HUES64 (cell line): Measurements from ENCODE around the gene PDE4B.

ENCODE experiments used
- H3K27ac ChIP-seq: 2 replicates; pipeline ENCODE4 v1.7.0; 2013; ENCODE audit warnings: low read depth, low read length, inconsistent platforms
- H3K27me3 ChIP-seq: 2 replicates; pipeline ENCODE4 v1.6.1; 2013; ENCODE audit warnings: mild to moderate bottlenecking, low read length; ENCODE audit not compliant: insufficient read depth
- H3K36me3 ChIP-seq: 2 replicates; pipeline ENCODE4 v1.6.1; 2013; ENCODE audit warnings: mild to moderate bottlenecking, low read length; ENCODE audit not compliant: insufficient read depth
- H3K4me1 ChIP-seq: 2 replicates; pipeline ENCODE4 v1.6.1; 2013; ENCODE audit warnings: mild to moderate bottlenecking, low read length, moderate library complexity; ENCODE audit not compliant: insufficient read depth
- H3K4me3 ChIP-seq: 2 replicates; pipeline ENCODE4 v1.5.1; 2013; ENCODE audit warnings: mild to moderate bottlenecking, low read length, moderate library complexity
- H3K9ac ChIP-seq: 2 replicates; pipeline ENCODE4 v1.6.1; 2013; ENCODE audit warnings: mild to moderate bottlenecking, low read depth, low read length
- H3K9me3 ChIP-seq: 2 replicates; pipeline ENCODE4 v1.6.1; 2013; ENCODE audit warnings: low read depth, low read length; ENCODE audit not compliant: insufficient read depth
- WGBS: fragments of 150-250, 120-280 bp; methylation state at CpG from one replicate; pipeline ENCODE4 v1.1.7; 2013; ENCODE audit warnings: missing lambda C conversion rate; 5-methylcytosine and 5-hydroxymethylcytosine counted together

Gene PDE4B

GRCh38 chr1:66383611-66384010, 590.9 kb downstream of the PDE4B start:
- 93% methylated on average over 1 of the region's 1 CpG for WGBS
- H3K9me3 ChIP-seq: peaks cover 60% of the 10 kb centered on the region
- H3K9ac ChIP-seq: no peak overlapping the region
- no peak overlapping the region for H3K4me3 ChIP-seq
- H3K27ac ChIP-seq: no peak overlapping the region
- H3K4me1 ChIP-seq: peaks cover 8% of the 10 kb centered on the region; the same call in 1 of the 2 replicates
- H3K36me3 ChIP-seq: no peaks in the 10 kb centered on the region
- no peaks in the 10 kb centered on the region for H3K27me3 ChIP-seq

- H3K9ac ChIP-seq: no peak overlapping the region
- no peaks in the 10 kb centered on the region for H3K36me3 ChIP-seq
- H3K4me3 ChIP-seq: no peak overlapping the region
- WGBS: 96% methylated on average over 1 of the region's 1 CpG
- no peaks in the 10 kb centered on the region for H3K27me3 ChIP-seq
- H3K27ac ChIP-seq: no peak overlapping the region
- peaks cover 8% of the 10 kb centered on the region; the same call in 1 of the 2 replicates for H3K4me1 ChIP-seq
- H3K9me3 ChIP-seq: peaks cover 65% of the 10 kb centered on the region
Measured at GRCh38 chr1:66384258-66384921, 591.7 kb downstream of the PDE4B start.

- no peak overlapping the region for H3K4me3 ChIP-seq
- H3K36me3 ChIP-seq: no peaks in the 10 kb centered on the region
- peaks cover under 1% of the 10 kb centered on the region; the same call in 1 of the 2 replicates for H3K4me1 ChIP-seq
- no peak overlapping the region for H3K27ac ChIP-seq
- H3K27me3 ChIP-seq: no peaks in the 10 kb centered on the region
- no peak overlapping the region for H3K9ac ChIP-seq
- peaks cover 77% of the 10 kb centered on the region for H3K9me3 ChIP-seq
- 100% methylated on average over 1 of the region's 1 CpG for WGBS
Measured at GRCh38 chr1:66386712-66387111, 594.0 kb downstream of the PDE4B start.

DNA sequence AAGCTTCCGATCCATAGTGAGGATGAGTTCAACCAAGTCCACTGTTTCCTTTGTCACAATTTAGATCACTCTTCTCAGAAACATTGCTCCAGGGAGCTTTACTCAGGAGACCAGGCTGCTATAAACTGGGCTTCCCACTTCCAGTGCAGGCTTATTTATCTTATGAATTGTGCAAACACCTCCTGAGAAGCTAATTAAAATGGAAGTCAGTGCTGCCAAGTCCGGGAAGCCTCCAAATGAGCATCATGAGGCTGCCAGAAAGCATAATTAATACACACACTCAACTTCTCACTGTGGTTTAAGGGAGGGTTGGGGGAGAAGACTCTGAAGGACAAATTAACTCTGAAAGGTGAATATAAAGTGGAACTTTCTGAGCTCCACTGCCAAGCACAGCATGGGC, 596.2 kb downstream of the PDE4B start:
- Histone ChIP-seq H3K36me3 (no peaks in the 10 kb centered on the region), H3K27me3 (no peaks in the 10 kb centered on the region), H3K9me3 (peaks cover 61% of the 10 kb centered on the region), H3K4me1 (no peaks in the 10 kb centered on the region), H3K27ac (no peak overlapping the region), H3K4me3 (no peak overlapping the region), H3K9ac (no peak overlapping the region)
- WGBS: 91% methylated on average over 2 of the region's 2 CpGs

- 92% methylated on average over 7 of the region's 7 CpGs for WGBS
- Histone ChIP-seq H3K27me3 (no peaks in the 10 kb centered on the region), H3K4me1 (no peaks in the 10 kb centered on the region), H3K9me3 (peaks cover 17% of the 10 kb centered on the region), H3K27ac (no peak overlapping the region), H3K4me3 (no peak overlapping the region), H3K36me3 (no peaks in the 10 kb centered on the region), H3K9ac (no peak overlapping the region)
Measured at GRCh38 chr1:66393586-66394287, 601.0 kb downstream of the PDE4B start.

DNA sequence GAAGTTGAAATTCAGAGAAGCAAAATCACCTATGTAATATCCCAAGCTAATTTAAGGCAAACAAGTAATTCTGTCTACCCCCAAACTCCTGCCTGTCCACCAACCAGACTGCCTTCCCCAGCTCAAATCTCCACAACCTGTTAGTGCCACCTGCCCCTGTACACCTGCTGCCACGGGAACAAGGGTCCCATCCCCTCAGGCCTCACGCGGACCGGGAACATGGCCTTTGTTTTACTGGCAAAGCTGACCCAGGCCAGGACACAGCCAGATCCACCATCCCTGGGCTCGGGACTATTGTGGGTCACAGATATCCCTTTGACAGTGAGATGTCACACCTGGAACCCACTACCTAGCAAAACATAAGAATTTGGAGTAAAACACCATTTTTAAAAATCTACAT, 601.9 kb downstream of the PDE4B start:
- H3K27ac ChIP-seq: no peak overlapping the region
- no peaks in the 10 kb centered on the region for H3K27me3 ChIP-seq
- H3K4me1 ChIP-seq: no peaks in the 10 kb centered on the region
- 95% methylated on average over 5 of the region's 5 CpGs for WGBS
- H3K4me3 ChIP-seq: no peak overlapping the region
- no peaks in the 10 kb centered on the region for H3K36me3 ChIP-seq
- peaks cover 10% of the 10 kb centered on the region; the same call in 1 of the 2 replicates for H3K9me3 ChIP-seq
- H3K9ac ChIP-seq: no peak overlapping the region

GRCh38 chr1:66395202-66396061, 602.7 kb downstream of the PDE4B start:
- 92% methylated on average over 9 of the region's 9 CpGs for WGBS
- H3K4me3 ChIP-seq: no peak overlapping the region
- H3K27me3 ChIP-seq: no peaks in the 10 kb centered on the region
- H3K27ac ChIP-seq: no peak overlapping the region
- H3K9me3 ChIP-seq: peaks cover 1% of the 10 kb centered on the region; the same call in 1 of the 2 replicates
- no peaks in the 10 kb centered on the region for H3K36me3 ChIP-seq
- H3K4me1 ChIP-seq: no peaks in the 10 kb centered on the region
- no peak overlapping the region for H3K9ac ChIP-seq

DNA sequence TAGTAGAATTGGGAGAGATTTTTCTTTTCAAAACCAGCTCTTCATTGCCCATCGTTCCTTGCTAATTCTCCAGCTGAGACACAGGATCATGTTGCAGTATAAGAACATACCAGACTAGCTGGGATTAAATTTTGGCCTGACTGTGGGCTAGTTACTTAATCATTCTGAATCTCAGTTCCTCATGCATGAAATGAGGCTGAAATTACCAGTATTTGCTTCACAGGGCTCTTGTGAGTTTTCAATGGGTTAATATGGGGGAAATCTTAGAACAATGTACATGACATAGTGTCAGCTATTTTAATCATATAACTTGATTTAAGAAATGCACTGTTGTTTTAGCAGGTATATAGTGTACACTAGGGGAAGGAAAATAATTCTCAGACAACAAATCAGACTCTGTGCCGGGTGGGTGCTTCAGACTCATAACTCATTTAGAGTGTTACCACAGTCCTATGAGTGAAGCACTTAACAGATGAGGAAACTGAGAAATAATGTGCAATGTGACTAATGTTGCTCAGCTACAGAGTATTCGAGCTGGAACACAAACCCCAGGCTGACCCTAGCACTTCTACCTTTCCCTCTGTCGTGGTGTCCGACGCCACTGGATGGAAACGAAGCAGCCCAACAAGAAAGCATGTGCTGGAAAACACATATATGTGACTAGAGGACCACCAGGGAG, 603.7 kb downstream of the PDE4B start:
- WGBS: 90% methylated on average over 7 of the region's 7 CpGs
- Histone ChIP-seq H3K4me3 (no peak overlapping the region), H3K9me3 (no peaks in the 10 kb centered on the region), H3K4me1 (no peaks in the 10 kb centered on the region), H3K36me3 (no peaks in the 10 kb centered on the region), H3K27ac (no peak overlapping the region), H3K9ac (no peak overlapping the region), H3K27me3 (no peaks in the 10 kb centered on the region)

DNA sequence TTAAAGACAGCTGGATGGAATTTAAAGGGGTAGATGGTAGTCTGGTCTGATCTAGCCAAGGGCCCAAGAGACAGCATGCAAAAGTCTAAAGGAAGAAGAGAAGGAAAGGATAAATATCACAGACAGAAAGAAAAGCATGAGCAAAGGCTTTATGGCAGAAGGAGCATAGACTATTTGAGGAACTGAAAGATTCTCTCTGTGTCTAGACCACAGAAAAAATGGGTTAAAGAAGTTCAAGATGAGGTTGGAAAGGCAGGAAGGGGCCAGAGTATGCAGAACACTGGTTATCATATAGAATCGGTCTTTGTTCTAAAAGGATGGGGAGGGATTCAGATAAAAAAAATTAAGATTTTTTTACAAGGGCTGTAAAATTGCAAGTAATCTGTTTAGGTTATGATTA, 604.5 kb downstream of the PDE4B start:
- H3K9ac ChIP-seq: no peak overlapping the region
- WGBS: 100% methylated on average over 1 of the region's 1 CpG
- no peak overlapping the region for H3K4me3 ChIP-seq

GRCh38 chr1:66399888-66400529, 607.3 kb downstream of the PDE4B start:
- Histone ChIP-seq H3K9ac (no peak overlapping the region), H3K4me1 (no peaks in the 10 kb centered on the region), H3K36me3 (no peaks in the 10 kb centered on the region), H3K4me3 (no peak overlapping the region), H3K27ac (no peak overlapping the region), H3K27me3 (no peaks in the 10 kb centered on the region), H3K9me3 (no peaks in the 10 kb centered on the region)
- 93% methylated on average over 2 of the region's 3 CpGs for WGBS

More for the DNA sequence above, 604.5 kb downstream of the PDE4B start:
- H3K27ac ChIP-seq: no peak overlapping the region
- no peaks in the 10 kb centered on the region for H3K9me3 ChIP-seq
- H3K27me3 ChIP-seq: no peaks in the 10 kb centered on the region
- no peaks in the 10 kb centered on the region for H3K36me3 ChIP-seq
- H3K4me1 ChIP-seq: no peaks in the 10 kb centered on the region
